HepG2 (cell line): ENCODE measurements around the gene ATP8A1. TPM values are rescaled to one million over a fixed set of nuclear protein-coding genes. Genes with fewer than 3 reads are reported as not detected.

Experiments
- ATAC-seq: fragments of 200-7000 bp; cut with Tn5 transposase; 3 replicates; pipeline ENCODE4 v1.9.1; 2020; ENCODE audit warnings: mild to moderate bottlenecking, moderate library complexity
- BruUV-seq: library from RNA; stranded (reverse); fragments of 400-500 nt; replicated peaks from 2 replicates; lab custom pipeline; 2021; lab: Mats Ljungman, UMichigan
- CTCF ChIA-PET: fragments of 300-600 bp; formaldehyde crosslinking; extraction: SDS; loops from one replicate; lab custom pipeline; 2021; ENCODE audit warnings: low total read pairs, inconsistent platforms, low intra/inter-chr PET ratio; lab: Yijun Ruan, JAX
- POLR2A ChIA-PET: fragments of 350-600 bp; sonication (Branson Sonifier 250); formaldehyde crosslinking; loops from one replicate; lab custom pipeline; 2020; ENCODE audit warnings: antibody characterized with exemption, inconsistent platforms; lab: Yijun Ruan, JAX
- DNase-seq: peaks from one replicate; pipeline ENCODE4 v3.0.0-alpha.2; 2015; ENCODE audit warnings: low spot score
- FAIRE-seq: peaks from 3 replicates; lab custom pipeline; 2011; peaks lifted over from hg19 to GRCh38; lab: Jason Lieb, UNC
- H2AFZ ChIP-seq: one replicate; pipeline ENCODE4 v1.6.1; 2011; ENCODE audit warnings: low read length, inconsistent platforms
- H3K27ac ChIP-seq: fragments of 300-600 bp; 3 replicates; pipeline ENCODE4 v1.8.0; 2011; ENCODE audit warnings: mixed run types, mild to moderate bottlenecking, mixed read lengths, low read length, inconsistent platforms; ENCODE audit not compliant: insufficient read depth; ENCODE audit errors: extremely low read length
- H3K27me3 ChIP-seq, 2 experiments: fragments of 200-600 bp in 1 of 2; 2 replicates in 1 of 2; 3 replicates in 1 of 2; pipeline versions ENCODE4 v1.6.0 to v1.8.0; 2011; ENCODE audit warnings: low read length in 2 of 2, mild to moderate bottlenecking in 2 of 2, moderate library complexity in 2 of 2, inconsistent platforms in 1 of 2; ENCODE audit not compliant: insufficient read depth in 2 of 2, control insufficient read depth in 1 of 2
- H3K36me3 ChIP-seq, 2 experiments: fragments of 200-600 bp in 1 of 2; replicated peaks in 1 of 2; 2 replicates in 1 of 2; 3 replicates in 1 of 2; pipeline versions ENCODE4 v1.5.1 to v1.8.0; 2011; ENCODE audit warnings: low read length in 2 of 2, inconsistent platforms in 1 of 2; ENCODE audit not compliant: insufficient read depth in 2 of 2, control insufficient read depth in 1 of 2
- H3K4me1 ChIP-seq: 2 replicates; pipeline ENCODE4 v1.5.1; 2012; ENCODE audit warnings: low read length, inconsistent platforms; ENCODE audit not compliant: insufficient read depth
- H3K4me2 ChIP-seq: 2 replicates; pipeline ENCODE4 v1.6.0; 2011; ENCODE audit warnings: low read depth, low read length, inconsistent platforms
- H3K4me3 ChIP-seq, 3 experiments: fragments of 200-600 bp in 1 of 3; sonication (generic), shearing (Covaris generic) in 1 of 3; replicated peaks in 1 of 3; 2 replicates each; pipeline ENCODE4 v1.5.1; 2011 to 2016; ENCODE audit warnings: low read length in 3 of 3, inconsistent platforms in 2 of 3, low read depth in 2 of 3, mild to moderate bottlenecking in 2 of 3, control low read depth in 1 of 3, mixed read lengths in 1 of 3; ENCODE audit not compliant: insufficient read depth in 1 of 3
- H3K79me2 ChIP-seq: one replicate; pipeline ENCODE4 v1.6.1; 2011; ENCODE audit warnings: low read length, inconsistent platforms; ENCODE audit not compliant: insufficient read depth
- H3K9ac ChIP-seq: 2 replicates; pipeline ENCODE4 v1.6.0; 2011; ENCODE audit warnings: mild to moderate bottlenecking, low read depth, low read length, inconsistent platforms; ENCODE audit not compliant: insufficient read depth
- H3K9me3 ChIP-seq: 2 replicates; pipeline ENCODE4 v1.5.1; 2012; ENCODE audit warnings: mild to moderate bottlenecking, low read length
- H4K20me1 ChIP-seq: 2 replicates; pipeline ENCODE4 v1.6.0; 2011; ENCODE audit warnings: inconsistent platforms, mild to moderate bottlenecking, low read length, moderate library complexity; ENCODE audit not compliant: insufficient read depth
- ATF1 ChIP-seq: IDR thresholded peaks from 2 replicates; pipeline ENCODE4 v1.6.1; 2016; ENCODE audit warnings: mild to moderate bottlenecking, control low read depth
- ESRRA ChIP-seq: sonication (generic); formaldehyde crosslinking; IDR thresholded peaks from 2 replicates; pipeline ENCODE4 v1.5.1; 2020; ENCODE audit warnings: mild to moderate bottlenecking, low read depth, missing genetic modification reagents
- SMAD9 ChIP-seq: sonication (generic); formaldehyde crosslinking; IDR thresholded peaks from 2 replicates; pipeline ENCODE4 v1.5.1; 2020; ENCODE audit warnings: mild to moderate bottlenecking, missing genetic modification reagents
- SNRNP70 ChIP-seq: fragments of 200-400 bp; formaldehyde crosslinking; IDR thresholded peaks from 2 replicates; pipeline ENCODE4 v1.6.1; 2017; ENCODE audit warnings: mild to moderate bottlenecking, low read depth, low read length, moderate library complexity
- ZBTB21 ChIP-seq: sonication (generic); formaldehyde crosslinking; IDR thresholded peaks from 2 replicates; pipeline ENCODE4 v1.4.0; 2020; ENCODE audit warnings: missing genetic modification reagents
- ZNF451 ChIP-seq: sonication (generic); formaldehyde crosslinking; IDR thresholded peaks from 2 replicates; pipeline ENCODE4 v1.5.0; 2020; ENCODE audit warnings: mild to moderate bottlenecking, missing genetic modification reagents
- ZNF614 ChIP-seq: IDR thresholded peaks from 2 replicates; pipeline ENCODE4 v1.6.1; 2018; ENCODE audit warnings: missing biosample characterization, missing genetic modification reagents, inconsistent platforms, borderline replicate concordance
- ZNF644 ChIP-seq: IDR thresholded peaks from 2 replicates; pipeline ENCODE4 v1.6.1; 2016; ENCODE audit warnings: low read depth
- WGBS: methylation state at CpG from one replicate; pipeline ENCODE4 v1.1.6; 2017; ENCODE audit warnings: low lambda C conversion rate; 5-methylcytosine and 5-hydroxymethylcytosine counted together
- in situ Hi-C: cut with HindIII; loops from 2 replicates; pipeline ENCODE4 v1.10.0; 2017; ENCODE audit warnings: low pct_unique_long_range_greater_than_20kb; ENCODE audit not compliant: extremely low pct_ligation_motif_present
- intact Hi-C: fragments of 100-400 bp; cut with micrococcal nuclease; formaldehyde crosslinking; loops from one replicate; pipeline ENCODE4 v1.10.0; 2022; ENCODE audit not compliant: unreplicated experiment
- polyA plus RNA-seq, 8 experiments: library from polyadenylated mRNA; depleted of rRNA in 3 of 8; stranded (reverse) in 7 of 8; unstranded in 1 of 8; fragments of >200 nt; fragmentation: Illumina TruSeq in 4 of 8; extraction: Trizol in 4 of 8; gene quantifications; 2 replicates each; pipeline versions ENCODE4 v1.2.1 to v1.2.3, GENCODE V29; 2011 to 2016; ENCODE audit warnings: low read depth in 4 of 8, missing spikeins in 1 of 8, mixed read lengths in 1 of 8; ENCODE audit not compliant: insufficient read depth in 1 of 8
- total RNA-seq, 5 experiments: library from RNA; depleted of rRNA; stranded (reverse); fragments of >200 nt; fragmentation: Illumina TruSeq; extraction: Trizol; gene quantifications; 2 replicates each; pipeline ENCODE4 v1.2.3, GENCODE V29; 2016; ENCODE audit warnings: low read depth in 1 of 5
- TF ChIP-seq, protein P1 (sequence below): sonication (generic); formaldehyde crosslinking; IDR thresholded peaks from 2 replicates; pipeline ENCODE4 v1.5.1; 2020; ENCODE audit warnings: mild to moderate bottlenecking, missing genetic modification reagents, borderline replicate concordance
- TF ChIP-seq, protein P2 (sequence below): sonication (generic); formaldehyde crosslinking; IDR thresholded peaks from 2 replicates; pipeline ENCODE4 v1.8.0; 2022; ENCODE audit warnings: missing genetic modification reagents, mild to moderate bottlenecking, inconsistent platforms, borderline replicate concordance
- TF ChIP-seq, protein P3 (sequence below): sonication (generic); formaldehyde crosslinking; IDR thresholded peaks from 2 replicates; pipeline ENCODE4 v1.5.0; 2020; ENCODE audit warnings: missing genetic modification reagents

Gene ATP8A1
- total and polyA plus RNA-seq, 2 of the 13 experiments (the other 11 are each of a cell fraction or from before 2014, with no cell fraction given) = 1.7 to 6.2 TPM

DNA sequence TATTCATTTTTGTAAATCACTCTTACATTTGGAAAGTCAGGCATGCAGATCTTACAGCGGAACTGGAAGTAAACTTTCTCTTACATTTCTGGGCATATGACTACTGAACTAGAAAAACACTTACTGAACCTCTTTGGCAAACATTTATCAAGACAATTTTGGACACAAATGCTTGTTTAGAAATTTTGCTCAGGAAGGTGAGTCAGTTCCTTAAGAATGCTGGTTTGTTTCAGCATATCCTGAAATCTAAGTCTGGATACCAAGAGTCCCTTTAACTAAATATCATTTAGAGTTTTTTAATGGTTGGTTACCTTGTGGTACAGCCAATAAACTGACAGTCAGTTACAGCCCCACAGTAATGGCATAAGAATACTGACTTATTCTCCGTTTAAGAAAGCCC lies 244.7 kb downstream of the ATP8A1 start:
- no peaks in the 10 kb centered on the region for H4K20me1 ChIP-seq
- no TSS peak for BruUV-seq
- H3K9ac ChIP-seq = no peak overlapping the region
- no peaks in the 10 kb centered on the region for H3K27me3 ChIP-seq
- no peak for ATAC-seq
- ChIA-PET POLR2A (no interaction called here), CTCF (no interaction called here)
- H3K9me3 ChIP-seq = no peaks in the 10 kb centered on the region
- no peak overlapping the region for H2AFZ ChIP-seq
- H3K27ac ChIP-seq = no peak overlapping the region
- WGBS = 81% methylated on average over 2 of the region's 2 CpGs
- no peak overlapping the region for H3K4me2 ChIP-seq
- FAIRE-seq = no peak
- no peak overlapping the region for H3K4me3 ChIP-seq
- H3K36me3 ChIP-seq = no peaks in the 10 kb centered on the region
- in situ Hi-C loops = no loop called here
- no peaks in the 10 kb centered on the region for H3K4me1 ChIP-seq
- no peak for DNase-seq
- intact Hi-C loops = no loop called here
- TF ChIP-seq SMAD9 (CRISPR knock-in tag) (no peak), SNRNP70 (no peak), ATF1 (CRISPR knock-in tag) (no peak), ZNF644 (CRISPR knock-in tag) (no peak), ZBTB21 (CRISPR knock-in tag) (no peak), ZNF451 (no peak), ZNF614 (CRISPR knock-in tag) (no peak), ESRRA (CRISPR knock-in tag) (no peak)
- TF ChIP-seq, protein P1, sequence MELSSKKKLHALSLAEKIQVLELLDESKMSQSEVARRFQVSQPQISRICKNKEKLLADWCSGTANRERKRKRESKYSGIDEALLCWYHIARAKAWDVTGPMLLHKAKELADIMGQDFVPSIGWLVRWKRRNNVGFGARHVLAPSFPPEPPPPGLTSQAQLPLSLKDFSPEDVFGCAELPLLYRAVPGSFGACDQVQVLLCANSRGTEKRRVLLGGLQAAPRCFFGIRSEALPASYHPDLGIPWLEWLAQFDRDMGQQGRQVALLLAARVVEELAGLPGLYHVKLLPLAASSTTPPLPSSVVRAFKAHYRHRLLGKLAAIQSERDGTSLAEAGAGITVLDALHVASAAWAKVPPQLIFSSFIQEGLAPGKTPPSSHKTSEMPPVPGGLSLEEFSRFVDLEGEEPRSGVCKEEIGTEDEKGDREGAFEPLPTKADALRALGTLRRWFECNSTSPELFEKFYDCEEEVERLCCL (CRISPR knock-in tag) = no peak
- TF ChIP-seq, protein P2, sequence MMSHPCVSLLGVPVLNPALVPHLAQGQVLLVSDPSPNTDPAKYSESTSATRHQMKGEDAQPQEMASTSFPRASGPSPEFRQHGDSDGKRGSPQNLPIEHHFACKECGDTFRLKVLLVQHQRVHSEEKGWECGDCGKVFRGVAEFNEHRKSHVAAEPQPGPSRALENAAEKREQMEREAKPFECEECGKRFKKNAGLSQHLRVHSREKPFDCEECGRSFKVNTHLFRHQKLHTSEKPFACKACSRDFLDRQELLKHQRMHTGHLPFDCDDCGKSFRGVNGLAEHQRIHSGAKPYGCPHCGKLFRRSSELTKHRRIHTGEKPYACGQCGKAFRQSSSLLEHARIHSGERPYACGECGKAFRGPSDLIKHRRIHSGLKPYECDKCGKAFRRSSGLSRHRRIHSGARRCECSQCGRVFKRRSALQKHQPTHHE (CRISPR knock-in tag) = no peak
- TF ChIP-seq, protein P3, sequence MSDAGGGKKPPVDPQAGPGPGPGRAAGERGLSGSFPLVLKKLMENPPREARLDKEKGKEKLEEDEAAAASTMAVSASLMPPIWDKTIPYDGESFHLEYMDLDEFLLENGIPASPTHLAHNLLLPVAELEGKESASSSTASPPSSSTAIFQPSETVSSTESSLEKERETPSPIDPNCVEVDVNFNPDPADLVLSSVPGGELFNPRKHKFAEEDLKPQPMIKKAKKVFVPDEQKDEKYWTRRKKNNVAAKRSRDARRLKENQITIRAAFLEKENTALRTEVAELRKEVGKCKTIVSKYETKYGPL (CRISPR knock-in tag) = no peak
- H3K79me2 ChIP-seq = no peaks in the 10 kb centered on the region
